CD4-positive, CD25-positive, alpha-beta regulatory T cell (primary cell): ENCODE data around the gene PRRX2. TPM values are rescaled to one million over a fixed set of nuclear protein-coding genes. Genes with fewer than 3 reads are reported as not detected.
A peak's percentile ranks its signal among the peaks of the same experiment; 100 is the strongest.

Experiments used
- ATAC-seq, 2 donors: fragments of 150-1000 bp; cut with Tn5 transposase; one replicate each; pipeline ENCODE4 v1.10.0; 2021; ENCODE audit warnings: low read depth in 2 of 2, moderate number of reproducible peaks in 2 of 2, moderate library complexity in 1 of 2
- DNase-seq, 3 donors: peaks; one replicate each; pipeline versions ENCODE4 v3.0.0 to v3.0.0-alpha.2; 2012 to 2022; ENCODE audit warnings: mixed read lengths in 1 of 3
- H3K27ac ChIP-seq: one replicate; pipeline ENCODE4 v1.7.0; 2013; ENCODE audit warnings: mild to moderate bottlenecking, low read length; ENCODE audit not compliant: insufficient read depth, poor library complexity, severe bottlenecking
- H3K27me3 ChIP-seq: one replicate; pipeline ENCODE4 v1.7.0; 2013; ENCODE audit warnings: low read length; ENCODE audit not compliant: control insufficient read depth, insufficient read depth
- H3K36me3 ChIP-seq: one replicate; pipeline ENCODE4 v1.7.0; 2013; ENCODE audit warnings: mild to moderate bottlenecking, low read length, moderate library complexity; ENCODE audit not compliant: control insufficient read depth, insufficient read depth
- H3K4me1 ChIP-seq: 2 replicates; pipeline ENCODE4 v1.7.0; 2013; ENCODE audit warnings: mild to moderate bottlenecking, low read length; ENCODE audit not compliant: insufficient read depth, control insufficient read depth, poor library complexity, severe bottlenecking
- H3K4me3 ChIP-seq: one replicate; pipeline ENCODE4 v1.7.0; 2013; ENCODE audit warnings: low read depth, mild to moderate bottlenecking, low read length, moderate library complexity
- H3K9me3 ChIP-seq, 2 experiments: 1 replicate in 1 of 2; 2 replicates in 1 of 2; pipeline ENCODE4 v1.7.0; 2013; ENCODE audit warnings: low read length in 2 of 2, mild to moderate bottlenecking in 1 of 2, moderate library complexity in 1 of 2; ENCODE audit not compliant: control insufficient read depth in 2 of 2
- H3K27ac Mint-ChIP-seq, 3 donors: one replicate each; pipeline ENCODE4 v1.8.0; 2020 to 2022; ENCODE audit warnings: mild to moderate bottlenecking in 3 of 3, mixed read lengths in 3 of 3, moderate library complexity in 2 of 3
- H3K27me3 Mint-ChIP-seq: one replicate; pipeline ENCODE4 v1.8.0; 2022; ENCODE audit warnings: mild to moderate bottlenecking, mixed read lengths
- H3K36me3 Mint-ChIP-seq: one replicate; pipeline ENCODE4 v1.8.0; 2020; ENCODE audit warnings: mixed read lengths
- H3K4me1 Mint-ChIP-seq, 4 donors: one replicate each; pipeline ENCODE4 v1.8.0; 2020 to 2022; ENCODE audit warnings: mixed read lengths in 4 of 4, mild to moderate bottlenecking in 1 of 4
- H3K4me3 Mint-ChIP-seq, 4 donors: one replicate each; pipeline ENCODE4 v1.8.0; 2020 to 2022; ENCODE audit warnings: mild to moderate bottlenecking in 4 of 4, mixed read lengths in 4 of 4, moderate library complexity in 3 of 4
- H3K9me3 Mint-ChIP-seq, 7 donors: one replicate each; pipeline ENCODE4 v1.8.0; 2020 to 2022; ENCODE audit warnings: mixed read lengths in 7 of 7, mild to moderate bottlenecking in 3 of 7, moderate library complexity in 2 of 7
- polyA plus RNA-seq, 4 donors: library from polyadenylated mRNA; unstranded; fragments of 300-500 nt; fragmentation: Illumina TruSeq; gene quantifications; one replicate each; pipeline ENCODE4 v1.2.3, GENCODE V29; 2021
- total RNA-seq: library from RNA; stranded (reverse); gene quantifications from one replicate; pipeline ENCODE4 v1.2.3, GENCODE V29; 2022

PRRX2 gene
- total and polyA plus RNA-seq, 5 donors from 2014 or later, result not detected

DNA sequence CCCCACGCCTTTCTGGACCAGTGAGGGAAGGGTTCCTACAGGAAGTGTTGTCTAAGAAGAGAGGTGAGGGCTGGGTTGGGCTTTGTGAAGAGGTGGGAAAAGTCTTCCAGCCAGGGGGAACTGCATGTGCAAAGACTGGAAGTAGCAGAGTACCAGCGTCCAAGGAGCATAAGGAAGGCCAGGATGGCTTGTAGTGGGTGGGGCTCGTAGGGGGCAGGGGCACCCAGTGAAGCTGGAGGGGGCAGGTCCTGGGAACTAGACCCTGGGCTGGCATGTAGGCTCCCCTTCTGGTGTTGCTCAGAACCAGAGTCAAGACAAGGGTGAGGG lies 20.4 kb downstream of the PRRX2 start:
- DNase-seq (no peak), ATAC-seq (no peak)
- Histone ChIP-seq H3K4me3 (no peak overlapping the region), H3K27ac (no peak overlapping the region), H3K4me1 (no peaks in the 10 kb centered on the region), H3K27me3 (no peaks in the 10 kb centered on the region), H3K36me3 (no peaks in the 10 kb centered on the region), H3K9me3 (no peaks in the 10 kb centered on the region)
- peak overlapping the region in 1 of 3 donors; percentile 63 for H3K27ac Mint-ChIP-seq
- no peaks in the 10 kb centered on the region for H3K4me1 Mint-ChIP-seq
- H3K9me3 Mint-ChIP-seq, result no peaks in the 10 kb centered on the region
- no peak overlapping the region for H3K4me3 Mint-ChIP-seq
- H3K27me3 Mint-ChIP-seq, result peaks cover 6% of the 10 kb centered on the region
- H3K36me3 Mint-ChIP-seq, result no peaks in the 10 kb centered on the region

DNA sequence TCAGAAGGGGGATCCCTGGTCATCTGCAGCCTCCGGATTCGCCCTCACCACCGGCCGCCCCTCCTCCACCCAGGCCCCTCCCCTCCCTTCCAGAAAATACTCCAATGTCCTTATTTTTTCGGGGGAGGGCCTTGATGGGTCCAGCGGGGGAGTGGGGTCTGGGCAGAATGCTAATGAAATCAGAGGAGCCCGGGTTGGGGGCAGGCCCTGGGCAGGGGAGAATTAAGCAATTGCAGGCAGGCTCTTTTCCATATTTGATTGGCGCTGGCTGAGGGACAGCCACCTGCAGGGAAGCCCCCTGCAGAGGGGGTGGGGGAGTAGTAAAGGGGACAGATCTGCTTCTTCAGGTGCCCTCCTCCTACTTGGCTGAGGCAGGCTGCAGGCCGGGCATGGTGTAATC lies 21.3 kb downstream of the PRRX2 start:
- H3K36me3 Mint-ChIP-seq, result no peaks in the 10 kb centered on the region
- H3K27me3 Mint-ChIP-seq, result peaks cover 5% of the 10 kb centered on the region

DNA sequence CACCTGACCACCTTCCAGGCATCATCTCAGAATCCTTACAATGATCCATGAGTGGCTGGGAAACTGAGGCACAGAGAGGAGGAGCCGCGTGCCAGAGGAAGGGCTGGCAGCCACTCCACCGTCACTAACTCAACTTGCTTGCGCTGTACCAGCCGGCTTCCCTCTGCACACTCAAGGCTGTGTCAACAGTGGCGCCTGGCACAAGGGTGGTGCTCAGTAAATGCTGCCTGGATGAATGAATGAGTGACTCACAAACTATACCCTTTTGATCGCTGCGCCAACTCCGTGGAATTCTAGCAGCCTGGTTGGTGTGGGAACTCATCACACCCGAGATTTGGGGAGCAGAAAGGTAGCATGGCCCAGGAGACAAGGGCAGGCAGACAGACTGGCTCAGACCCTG lies 21.9 kb downstream of the PRRX2 start:
- H3K27ac ChIP-seq, result no peak overlapping the region
- no peak overlapping the region for H3K27ac Mint-ChIP-seq
- H3K4me1 Mint-ChIP-seq, result no peaks in the 10 kb centered on the region
- H3K27me3 ChIP-seq, result no peaks in the 10 kb centered on the region
- no peaks in the 10 kb centered on the region for H3K9me3 Mint-ChIP-seq
- peaks cover 8% of the 10 kb centered on the region for H3K27me3 Mint-ChIP-seq
- no peak for DNase-seq
- no peaks in the 10 kb centered on the region for H3K4me1 ChIP-seq
- H3K4me3 Mint-ChIP-seq, result no peak overlapping the region
- H3K4me3 ChIP-seq, result no peak overlapping the region
- no peaks in the 10 kb centered on the region for H3K36me3 Mint-ChIP-seq
- ATAC-seq, result no peak
- H3K36me3 ChIP-seq, result no peaks in the 10 kb centered on the region
- no peaks in the 10 kb centered on the region for H3K9me3 ChIP-seq

More for the DNA sequence above, 21.3 kb downstream of the PRRX2 start:
- Mint-ChIP-seq H3K9me3 (no peaks in the 10 kb centered on the region), H3K4me1 (no peaks in the 10 kb centered on the region), H3K4me3 (no peak overlapping the region), H3K27ac (no peak overlapping the region)
- no peak for DNase-seq
- no peak for ATAC-seq
- no peak overlapping the region for H3K4me3 ChIP-seq
- H3K36me3 ChIP-seq, result no peaks in the 10 kb centered on the region
- no peaks in the 10 kb centered on the region for H3K27me3 ChIP-seq
- H3K27ac ChIP-seq, result no peak overlapping the region
- H3K4me1 ChIP-seq, result no peaks in the 10 kb centered on the region
- H3K9me3 ChIP-seq, result no peaks in the 10 kb centered on the region

DNA sequence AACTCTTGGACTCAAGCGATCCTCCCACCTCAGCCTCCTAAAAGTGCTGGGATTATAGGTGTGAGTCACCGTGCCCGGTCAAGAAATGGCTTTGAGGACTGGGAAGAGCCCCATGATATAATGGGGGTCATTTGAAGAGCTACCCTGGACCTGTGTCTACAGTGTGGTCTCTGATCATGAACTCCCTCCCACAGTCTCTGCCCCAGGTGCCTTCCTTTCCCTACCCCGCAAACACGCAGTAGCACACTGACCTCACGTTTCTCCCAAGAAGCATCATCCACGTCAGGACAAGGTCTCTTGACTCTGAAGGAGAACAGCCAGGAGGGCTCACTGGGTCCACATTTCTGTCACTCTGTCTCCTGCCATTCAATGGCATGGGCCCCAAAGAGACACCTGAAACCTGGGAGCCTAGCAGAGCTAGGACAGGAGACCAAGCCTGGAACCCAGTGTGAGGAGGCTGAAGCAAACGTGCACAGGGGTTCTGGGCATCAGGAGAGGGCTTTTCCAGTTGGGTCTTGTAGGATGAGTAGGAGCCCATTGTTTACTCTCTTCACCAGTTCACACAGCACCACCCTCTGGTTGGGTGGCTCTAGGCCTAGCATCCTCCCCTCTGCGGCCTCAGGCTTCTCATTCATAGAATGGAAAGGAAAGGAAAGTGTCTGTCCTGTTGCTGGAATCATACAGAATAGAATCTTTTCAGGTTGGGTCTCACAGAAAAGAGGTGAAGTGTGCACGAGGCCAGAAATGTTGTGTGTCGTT lies 23.0 kb downstream of the PRRX2 start:
- peaks cover 0 to 2% of the 10 kb centered on the region in 2 experiments for H3K9me3 ChIP-seq
- H3K27ac ChIP-seq, result no peak overlapping the region
- no peaks in the 10 kb centered on the region for H3K36me3 ChIP-seq
- no peak overlapping the region for H3K4me3 Mint-ChIP-seq
- DNase-seq (no peak), ATAC-seq (no peak)
- H3K27ac Mint-ChIP-seq, result no peak overlapping the region
- H3K27me3 ChIP-seq, result no peaks in the 10 kb centered on the region
- H3K4me1 Mint-ChIP-seq, result no peaks in the 10 kb centered on the region
- no peaks in the 10 kb centered on the region for H3K4me1 ChIP-seq
- H3K9me3 Mint-ChIP-seq, result no peaks in the 10 kb centered on the region
- no peak overlapping the region for H3K4me3 ChIP-seq
- no peaks in the 10 kb centered on the region for H3K36me3 Mint-ChIP-seq
- peaks cover 10% of the 10 kb centered on the region for H3K27me3 Mint-ChIP-seq

DNA sequence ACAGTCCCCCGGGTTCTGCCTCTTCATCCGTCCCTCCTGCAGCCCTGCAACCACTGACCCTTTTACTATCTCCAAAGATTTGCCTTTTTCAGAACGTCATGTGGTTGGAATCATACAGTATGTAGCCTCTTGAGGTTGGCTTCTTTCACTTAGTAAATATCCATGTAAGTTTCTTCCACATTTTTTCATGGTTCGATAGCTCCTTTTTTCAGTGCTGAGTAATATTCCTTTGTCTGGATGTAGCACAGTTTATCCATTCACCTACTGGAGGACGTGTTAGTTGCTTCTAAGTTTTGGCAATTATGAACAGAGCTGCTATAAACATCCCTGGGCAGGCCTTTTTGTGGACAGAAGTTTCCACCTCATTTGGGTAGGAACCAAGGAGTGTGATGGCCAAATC lies 27.1 kb downstream of the PRRX2 start:
- H3K27me3 ChIP-seq, result no peaks in the 10 kb centered on the region
- no peaks in the 10 kb centered on the region for H3K4me1 ChIP-seq
- ATAC-seq (no peak), DNase-seq (no peak)
- H3K27ac Mint-ChIP-seq, result no peak overlapping the region
- peaks cover 0 to 3% (median 0%) of the 10 kb centered on the region in 4 donors for H3K4me1 Mint-ChIP-seq
- no peak overlapping the region for H3K27ac ChIP-seq
- peaks cover 27% of the 10 kb centered on the region for H3K27me3 Mint-ChIP-seq
- peaks cover 0 to 2% of the 10 kb centered on the region in 2 experiments for H3K9me3 ChIP-seq
- H3K36me3 ChIP-seq, result no peaks in the 10 kb centered on the region
- H3K36me3 Mint-ChIP-seq, result no peaks in the 10 kb centered on the region
- no peaks in the 10 kb centered on the region for H3K9me3 Mint-ChIP-seq
- H3K4me3 ChIP-seq, result no peak overlapping the region
- peak overlapping the region in 1 of 4 donors; percentile 16 for H3K4me3 Mint-ChIP-seq

DNA sequence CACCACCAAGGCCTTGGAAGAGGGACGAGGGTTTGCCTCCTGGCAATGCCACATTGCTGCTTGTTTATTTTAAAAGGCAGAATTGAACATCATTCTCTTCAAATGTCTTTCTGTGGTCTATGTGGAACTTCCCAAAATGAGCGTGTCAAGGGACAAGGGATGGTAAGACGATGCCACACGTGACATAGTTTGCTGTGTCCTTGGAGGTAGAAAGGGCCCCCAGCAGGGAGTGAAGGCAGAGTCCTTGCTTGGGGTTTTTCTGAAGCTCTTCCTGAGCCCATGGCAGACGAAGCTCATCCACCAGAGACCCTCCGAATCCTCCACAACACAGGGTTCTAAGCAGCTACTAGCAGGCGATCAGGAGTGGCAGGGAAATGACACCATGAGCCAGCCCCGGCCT lies 28.3 kb downstream of the PRRX2 start:
- no peaks in the 10 kb centered on the region for H3K4me1 ChIP-seq
- H3K27me3 ChIP-seq, result peaks cover 3% of the 10 kb centered on the region
- H3K27ac Mint-ChIP-seq, result no peak overlapping the region
- no peaks in the 10 kb centered on the region for H3K36me3 ChIP-seq
- H3K9me3 Mint-ChIP-seq, result no peaks in the 10 kb centered on the region
- H3K36me3 Mint-ChIP-seq, result no peaks in the 10 kb centered on the region
- DNase-seq (no peak), ATAC-seq (no peak)
- peaks cover 0 to 3% (median 0%) of the 10 kb centered on the region in 4 donors for H3K4me1 Mint-ChIP-seq
- peaks cover 0 to 2% of the 10 kb centered on the region in 2 experiments for H3K9me3 ChIP-seq
- peaks cover 32% of the 10 kb centered on the region for H3K27me3 Mint-ChIP-seq
- no peak overlapping the region for H3K4me3 Mint-ChIP-seq
- no peak overlapping the region for H3K27ac ChIP-seq
- no peak overlapping the region for H3K4me3 ChIP-seq

DNA sequence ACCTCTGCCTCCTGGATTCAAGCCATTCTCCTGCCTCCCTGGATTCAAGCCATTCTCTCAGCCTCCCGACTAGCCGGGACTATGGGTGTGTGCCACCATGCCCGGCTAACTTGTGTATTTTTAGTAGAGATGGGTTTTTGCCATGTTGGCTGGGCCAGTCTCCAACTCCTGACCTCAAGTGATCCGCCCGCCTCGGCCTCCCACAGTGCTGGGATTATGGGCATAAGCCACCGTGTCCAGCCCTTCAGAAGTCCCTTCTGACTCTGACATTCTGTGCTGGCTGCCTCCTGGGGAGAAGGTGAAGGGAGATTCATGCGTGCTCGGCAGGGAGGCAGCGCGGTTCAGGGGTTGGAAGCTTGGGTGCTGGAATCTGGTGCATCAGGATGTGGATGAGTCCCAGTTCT lies 28.8 kb downstream of the PRRX2 start:
- Histone ChIP-seq H3K4me1 (no peaks in the 10 kb centered on the region), H3K9me3 (peaks cover 0 to 2% of the 10 kb centered on the region in 2 experiments), H3K27me3 (peaks cover 3% of the 10 kb centered on the region), H3K36me3 (no peaks in the 10 kb centered on the region), H3K4me3 (no peak overlapping the region), H3K27ac (no peak overlapping the region)
- Mint-ChIP-seq H3K36me3 (no peaks in the 10 kb centered on the region), H3K9me3 (no peaks in the 10 kb centered on the region), H3K27ac (no peak overlapping the region), H3K4me3 (no peak overlapping the region), H3K4me1 (peaks cover 0 to 3% (median 0%) of the 10 kb centered on the region in 4 donors), H3K27me3 (peaks cover 38% of the 10 kb centered on the region)
- ATAC-seq (no peak), DNase-seq (no peak)

DNA sequence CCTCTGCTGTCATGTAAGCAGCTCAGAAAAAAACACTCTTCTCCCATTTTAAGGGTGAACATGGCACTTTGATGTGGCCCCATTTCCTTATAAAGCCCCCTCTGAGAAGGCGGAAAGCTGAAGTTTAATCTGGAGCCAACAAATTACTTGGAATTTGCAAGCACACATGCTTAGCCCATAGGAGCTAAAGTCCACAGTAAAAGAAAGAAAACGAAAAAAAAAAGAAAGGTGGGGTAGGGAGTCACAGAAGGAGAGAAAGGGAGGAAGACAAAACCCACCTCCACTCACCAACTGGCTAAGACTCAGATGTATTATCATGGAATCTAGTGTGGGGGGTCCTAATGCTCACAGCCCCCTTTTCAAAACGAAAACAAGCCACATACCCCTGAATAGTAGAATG lies 30.4 kb downstream of the PRRX2 start:
- Histone ChIP-seq H3K4me1 (no peaks in the 10 kb centered on the region), H3K27me3 (peaks cover 3% of the 10 kb centered on the region), H3K27ac (no peak overlapping the region), H3K36me3 (no peaks in the 10 kb centered on the region), H3K9me3 (peaks cover 0 to 2% of the 10 kb centered on the region in 2 experiments), H3K4me3 (no peak overlapping the region)
- H3K27me3 Mint-ChIP-seq, result peaks cover 44% of the 10 kb centered on the region
- DNase-seq (no peak), ATAC-seq (no peak)
- H3K9me3 Mint-ChIP-seq, result no peaks in the 10 kb centered on the region
- no peak overlapping the region for H3K4me3 Mint-ChIP-seq
- H3K27ac Mint-ChIP-seq, result no peak overlapping the region
- H3K36me3 Mint-ChIP-seq, result no peaks in the 10 kb centered on the region
- H3K4me1 Mint-ChIP-seq, result peaks cover 0 to 3% (median 0%) of the 10 kb centered on the region in 4 donors
